H1 (cell line): ENCODE measurements around the gene EPB41L4B. TPM values are rescaled to one million over a fixed set of nuclear protein-coding genes. Genes with fewer than 3 reads are reported as not detected.

Experiments used
- BACH1 ChIP-seq: IDR thresholded peaks from 2 replicates; pipeline ENCODE4 v1.6.1; 2012; ENCODE audit warnings: low read length, improper control_type of control experiment
- BCL11A ChIP-seq, 2 experiments: IDR thresholded peaks; one replicate each; pipeline ENCODE4 v1.6.1; 2011; ENCODE audit warnings: low read depth in 2 of 2, low read length in 2 of 2, mild to moderate bottlenecking in 2 of 2
- CBX8 ChIP-seq: fragments of 300-800, 300-1000 bp; sonication (generic); IDR thresholded peaks from 2 replicates; pipeline ENCODE4 v1.7.1; 2016; ENCODE audit warnings: low read depth, low read length, borderline replicate concordance
- CHD7 ChIP-seq: fragments of 300-600 bp; sonication (generic); IDR thresholded peaks from 2 replicates; pipeline ENCODE4 v1.7.1; 2012; ENCODE audit warnings: low read length, moderate library complexity, mild to moderate bottlenecking, inconsistent platforms; ENCODE audit not compliant: insufficient replicate concordance
- FOSL1 ChIP-seq: IDR thresholded peaks from 2 replicates; pipeline ENCODE4 v1.6.1; 2011; ENCODE audit warnings: mild to moderate bottlenecking, low read depth, low read length, moderate library complexity; ENCODE audit not compliant: insufficient read depth
- JUN ChIP-seq: IDR thresholded peaks from 2 replicates; pipeline ENCODE4 v1.6.1; 2011; ENCODE audit warnings: low read depth, mild to moderate bottlenecking, improper control_type of control experiment, low read length
- KDM1A ChIP-seq: fragments of 200-600, 300-600 bp; sonication (generic); IDR thresholded peaks from 2 replicates; pipeline ENCODE4 v1.7.1; 2016; ENCODE audit warnings: mild to moderate bottlenecking, low read length, borderline replicate concordance
- POLR2A ChIP-seq, 2 experiments: IDR thresholded peaks; 1 replicate in 1 of 2; 2 replicates in 1 of 2; pipeline ENCODE4 v1.6.1; 2011; ENCODE audit warnings: low read depth in 2 of 2, low read length in 2 of 2, mild to moderate bottlenecking in 2 of 2; ENCODE audit errors: control extremely low read depth in 1 of 2
- RNF2 ChIP-seq: fragments of 200-900, 300-1000 bp; sonication (generic); IDR thresholded peaks from 2 replicates; pipeline ENCODE4 v1.7.1; 2016; ENCODE audit warnings: borderline replicate concordance, low read depth, mild to moderate bottlenecking, antibody characterized with exemption, low read length; ENCODE audit not compliant: poor library complexity, severe bottlenecking; ENCODE audit errors: missing control alignments
- SP4 ChIP-seq: IDR thresholded peaks from 2 replicates; pipeline ENCODE4 v1.6.1; 2012; ENCODE audit warnings: low read length, inconsistent platforms
- TCF12 ChIP-seq: IDR thresholded peaks from 2 replicates; pipeline ENCODE4 v1.6.1; 2011; ENCODE audit warnings: low read depth, mild to moderate bottlenecking, low read length
- TEAD4 ChIP-seq: IDR thresholded peaks from 2 replicates; pipeline ENCODE4 v1.6.1; 2012; ENCODE audit warnings: low read depth, low read length, inconsistent platforms, mixed read lengths
- polyA plus RNA-seq, 7 experiments: library from polyadenylated mRNA; depleted of rRNA in 3 of 7; stranded (reverse) in 5 of 7; unstranded in 2 of 7; fragments of >200 nt in 5 of 7; fragments of 200-250 nt in 2 of 7; gene quantifications; 1 replicate in 5 of 7; 2 replicates in 1 of 7; 4 replicates in 1 of 7; pipeline versions ENCODE4 v1.2.1 to v1.2.3, GENCODE V29; 2011 to 2013; ENCODE audit warnings: missing spikeins in 2 of 7, mixed read lengths in 2 of 7
- total RNA-seq: library from RNA; stranded (reverse); fragmentation: NEBNext Ultra II Directional; extraction: Animal tissue kit (Norgen Biotek cat#: 25700); gene quantifications from 2 replicates; pipeline ENCODE4 v1.2.1, GENCODE V29; 2021

Gene EPB41L4B
- total and polyA plus RNA-seq, 2 of the 8 experiments (the other 6 are each of a cell fraction or from before 2014, with no cell fraction given) = 11.9 to 25.0 TPM

- TF ChIP-seq CHD7 (no peak), SP4 (no peak), RNF2 (no peak), CBX8 (no peak), JUN (no peak), TCF12 (no peak), BACH1 (no peak), KDM1A (no peak), TEAD4 (no peak), BCL11A (IDR thresholded peaks at IDR 0.05; ENCODE audit: low read depth in 2 of 2, low read length in 2 of 2) (no peak), FOSL1 (no peak), POLR2A (IDR thresholded peaks at IDR 0.05; ENCODE audit: control extremely low read depth in 1 of 2, low read depth in 2 of 2, low read length in 2 of 2) (no peak)
Measured at GRCh38 chr9:109277451-109277850, 43.4 kb downstream of the EPB41L4B start (continued).
